ENCODE data around the gene CHRM5.

- TF ChIP-seq CTCF (IDR thresholded peaks at IDR 0.05): no peak
- TF ChIP-seq POLR2A (IDR thresholded peaks at IDR 0.05): no peak
Measured at GRCh38 chr15:34013746-34014145, 45.4 kb downstream of the CHRM5 start.

Data from prostate gland (tissue), 2 donors.